ENCODE results near the gene ATAD5.
"Not testable (repeated sequence)": the region's sequence is repeated elsewhere in the genome, so short reads cannot be mapped to it uniquely, and the experiment has no call there.

The ATAD5 gene

GRCh38 chr17:30831663-30832437 is at the start of gene ATAD5:
TSS of gene ATAD5 (plus strand) at chr17:30831966. CDS start at chr17:30832348, 382 bp downstream.
- DNase-seq, result peak; percentile 90 to 92

- DNase-seq, result no peak
Observed at GRCh38 chr17:30782206-30782605, 49.6 kb upstream of the ATAD5 start.

- DNase-seq, result no peak
Observed at GRCh38 chr17:30788918-30789317, 42.8 kb upstream of the ATAD5 start.

- DNase-seq, result no peak
Observed at GRCh38 chr17:30790279-30790678, 41.5 kb upstream of the ATAD5 start.

GRCh38 chr17:30793282-30793977 is 38.3 kb upstream of the ATAD5 start:
- no peak for DNase-seq

GRCh38 chr17:30794372-30794771 is 37.4 kb upstream of the ATAD5 start:
- no peak for DNase-seq

- DNase-seq, result no peak
Observed at GRCh38 chr17:30796016-30796415, 35.8 kb upstream of the ATAD5 start.

GRCh38 chr17:30801671-30802070 is 30.1 kb upstream of the ATAD5 start:
- DNase-seq, result no peak

GRCh38 chr17:30805944-30806456 is 25.8 kb upstream of the ATAD5 start:
- no peak for DNase-seq

- no peak for DNase-seq
Observed at GRCh38 chr17:30807896-30808295, 23.9 kb upstream of the ATAD5 start.

GRCh38 chr17:30808785-30809286 is 22.9 kb upstream of the ATAD5 start:
- no peak for DNase-seq

GRCh38 chr17:30809867-30810266 is 21.9 kb upstream of the ATAD5 start:
- DNase-seq, result no peak

GRCh38 chr17:30812218-30813177 is 19.3 kb upstream of the ATAD5 start:
- no peak for DNase-seq

GRCh38 chr17:30814236-30814635 is 17.5 kb upstream of the ATAD5 start:
- not testable (repeated sequence) for DNase-seq

- not testable (repeated sequence) for DNase-seq
Observed at GRCh38 chr17:30814860-30815259, 16.9 kb upstream of the ATAD5 start.

- DNase-seq, result no peak
Observed at GRCh38 chr17:30816165-30816564, 15.6 kb upstream of the ATAD5 start.

GRCh38 chr17:30819971-30820705 is 11.6 kb upstream of the ATAD5 start:
- no peak for DNase-seq

- no peak for DNase-seq
Observed at GRCh38 chr17:30821871-30822723, 9.7 kb upstream of the ATAD5 start.

- DNase-seq, result peak in 1 of 2 donors; percentile 13
Observed at GRCh38 chr17:30822919-30823318, 8.8 kb upstream of the ATAD5 start.

GRCh38 chr17:30823421-30823820 is 8.3 kb upstream of the ATAD5 start:
- no peak for DNase-seq

GRCh38 chr17:30824002-30824355 is 7.8 kb upstream of the ATAD5 start:
- peak; percentile 43 to 50 for DNase-seq
